IPS DF 19.7 (cell line): Measurements from ENCODE around the gene C2CD3.

ENCODE experiments used
- DNase-seq: peaks from one replicate; pipeline ENCODE4 v3.0.0-alpha.2; 2013; ENCODE audit warnings: low read depth, low spot score

C2CD3 gene

GRCh38 chr11:73982595-73982989 lies 188.2 kb downstream of the C2CD3 start, which contains the start of gene UCP2:
Gene UCP2, minus strand, starts transcription at chr11:73982843. Its CDS starts 4,465 bp downstream, at chr11:73978378.
- no peak for DNase-seq

GRCh38 chr11:73981051-73981805 lies 189.6 kb downstream of the C2CD3 start:
- no peak for DNase-seq

GRCh38 chr11:73980001-73980961 lies 190.5 kb downstream of the C2CD3 start:
- DNase-seq: no peak

- no peak for DNase-seq
Measured at GRCh38 chr11:73978576-73979086, 192.2 kb downstream of the C2CD3 start.

- DNase-seq: no peak
Measured at GRCh38 chr11:73977856-73978519, 192.8 kb downstream of the C2CD3 start.

GRCh38 chr11:73976451-73977151 lies 194.2 kb downstream of the C2CD3 start:
- no peak for DNase-seq

- no peak for DNase-seq
Measured at GRCh38 chr11:73975479-73975757, 195.4 kb downstream of the C2CD3 start.

- DNase-seq: no peak
Measured at GRCh38 chr11:73974604-73975478, 196.0 kb downstream of the C2CD3 start.

GRCh38 chr11:73972620-73973449 lies 198.0 kb downstream of the C2CD3 start:
- no peak for DNase-seq

- DNase-seq: no peak
Measured at GRCh38 chr11:73972187-73972586, 198.6 kb downstream of the C2CD3 start.

GRCh38 chr11:73971175-73971719 lies 199.6 kb downstream of the C2CD3 start:
- no peak for DNase-seq

GRCh38 chr11:73969991-73970800 lies 200.6 kb downstream of the C2CD3 start:
- no peak for DNase-seq

GRCh38 chr11:73969091-73969490 lies 201.7 kb downstream of the C2CD3 start:
- no peak for DNase-seq

GRCh38 chr11:73968356-73968966 lies 202.3 kb downstream of the C2CD3 start:
- DNase-seq: no peak

- DNase-seq: no peak
Measured at GRCh38 chr11:73965764-73966121, 205.1 kb downstream of the C2CD3 start.

- no peak for DNase-seq
Measured at GRCh38 chr11:73965076-73965763, 205.6 kb downstream of the C2CD3 start.

- no peak for DNase-seq
Measured at GRCh38 chr11:73963861-73964260, 206.9 kb downstream of the C2CD3 start.
